Motor neuron (in vitro differentiated cells): ENCODE results near the gene COG4. TPM values are rescaled to one million over a fixed set of nuclear protein-coding genes. Genes with fewer than 3 reads are reported as not detected.

Experiments
- ATAC-seq, 8 experiments: fragments of 200-7000 bp; cut with Tn5 transposase; replicated peaks in 6 of 8; 2 replicates each; pipeline ENCODE4 v1.8.0; 2021; ENCODE audit warnings: mild to moderate bottlenecking in 8 of 8, moderate library complexity in 8 of 8
- H3K27ac ChIP-seq, 2 donors: fragments of 250-450 bp; sonication (Bioruptor Pico); 2 replicates each; pipeline ENCODE4 v1.9.0; 2021; ENCODE audit warnings: antibody characterized with exemption in 2 of 2, mild to moderate bottlenecking in 2 of 2, moderate library complexity in 1 of 2
- H3K4me1 ChIP-seq, 2 donors: fragments of 250-450 bp; sonication (Bioruptor Pico); replicated peaks in 1 of 2; 2 replicates each; pipeline ENCODE4 v1.6.1; 2021; ENCODE audit warnings: antibody characterized with exemption in 2 of 2, mild to moderate bottlenecking in 2 of 2, moderate library complexity in 1 of 2
- H3K4me3 ChIP-seq, 5 donors: fragments of 250-450 bp; sonication (Bioruptor Pico); 2 replicates each; pipeline ENCODE4 v1.9.0; 2021; ENCODE audit warnings: antibody characterized with exemption in 5 of 5, mild to moderate bottlenecking in 5 of 5, moderate library complexity in 4 of 5
- WGBS, 10 experiments: fragments of 450-650 bp; shearing (Covaris generic); methylation state at CpG; one replicate each; pipeline ENCODE4 v1.0.0; 2022; 5-methylcytosine and 5-hydroxymethylcytosine counted together
- in situ Hi-C, 9 experiments: fragments of 400-800 bp; cut with MboI; loops; one replicate each; pipeline ENCODE4 v1.15.0; 2021; ENCODE audit warnings: low sequenced_read_pairs in 9 of 9, low pct_unique_long_range_greater_than_20kb in 2 of 9; ENCODE audit not compliant: unreplicated experiment in 9 of 9
- total RNA-seq, 8 experiments: library from RNA; unstranded; fragments of 300-600 nt; gene quantifications; 2 replicates each; pipeline versions ENCODE4 v1.2.3 to v1.2.4, GENCODE V29; 2022

COG4 gene
- total RNA-seq, 8 experiments from 2014 or later = 43.4 to 84.9 (median 53.6) TPM

DNA sequence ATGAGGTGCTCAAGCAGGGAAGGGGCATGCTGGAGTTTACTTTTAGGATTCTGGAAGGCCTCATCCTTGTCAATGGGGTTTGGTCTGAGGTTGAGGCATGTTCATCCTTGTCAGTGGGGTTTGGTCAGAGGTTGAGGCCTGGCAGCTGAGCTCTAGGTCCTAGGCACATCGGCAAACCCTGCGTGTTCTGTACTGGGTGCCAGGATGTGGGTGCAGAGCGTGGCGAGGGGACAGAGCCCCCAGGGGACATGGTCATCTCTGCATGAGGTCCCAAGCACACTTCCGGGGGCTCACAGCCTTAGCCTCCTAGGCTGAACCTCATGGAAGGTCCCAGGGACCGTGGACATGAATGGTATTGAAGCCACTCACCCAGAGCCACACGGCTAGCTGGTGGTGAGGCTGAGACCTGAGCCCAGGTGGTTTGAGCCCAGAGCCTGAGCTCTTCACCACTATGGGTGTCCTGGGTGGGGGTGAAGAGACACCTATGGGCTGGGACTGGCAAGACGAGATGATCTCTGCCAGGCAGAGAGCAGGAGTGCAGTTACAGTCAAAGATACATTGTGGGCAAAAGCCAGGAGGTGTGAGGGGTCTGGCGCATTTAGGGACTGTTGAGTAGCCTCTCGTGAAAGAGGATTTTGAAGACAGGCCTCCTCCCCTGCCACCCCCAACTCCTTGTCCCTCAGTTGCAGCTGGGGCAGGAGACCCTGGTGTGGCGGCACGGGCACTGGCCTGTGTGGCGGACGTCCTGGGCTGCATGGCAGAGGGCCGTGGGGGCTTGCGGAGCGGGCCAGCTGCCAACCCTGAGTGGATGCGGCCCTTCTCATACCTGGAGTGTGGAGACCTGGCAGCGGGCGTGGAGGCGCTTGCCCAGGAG lies 49.7 kb downstream of the COG4 start:
- WGBS, 10 experiments = 72 to 86% methylated on average over 2 to 3 of the region's 21 CpGs; no CpG with 5 or more reads in 8 of the 10 experiments
- no peak for ATAC-seq
- H3K27ac ChIP-seq = no peak overlapping the region
- no peaks in the 10 kb centered on the region for H3K4me1 ChIP-seq
- in situ Hi-C loops = no loop called here
- H3K4me3 ChIP-seq = no peak overlapping the region

DNA sequence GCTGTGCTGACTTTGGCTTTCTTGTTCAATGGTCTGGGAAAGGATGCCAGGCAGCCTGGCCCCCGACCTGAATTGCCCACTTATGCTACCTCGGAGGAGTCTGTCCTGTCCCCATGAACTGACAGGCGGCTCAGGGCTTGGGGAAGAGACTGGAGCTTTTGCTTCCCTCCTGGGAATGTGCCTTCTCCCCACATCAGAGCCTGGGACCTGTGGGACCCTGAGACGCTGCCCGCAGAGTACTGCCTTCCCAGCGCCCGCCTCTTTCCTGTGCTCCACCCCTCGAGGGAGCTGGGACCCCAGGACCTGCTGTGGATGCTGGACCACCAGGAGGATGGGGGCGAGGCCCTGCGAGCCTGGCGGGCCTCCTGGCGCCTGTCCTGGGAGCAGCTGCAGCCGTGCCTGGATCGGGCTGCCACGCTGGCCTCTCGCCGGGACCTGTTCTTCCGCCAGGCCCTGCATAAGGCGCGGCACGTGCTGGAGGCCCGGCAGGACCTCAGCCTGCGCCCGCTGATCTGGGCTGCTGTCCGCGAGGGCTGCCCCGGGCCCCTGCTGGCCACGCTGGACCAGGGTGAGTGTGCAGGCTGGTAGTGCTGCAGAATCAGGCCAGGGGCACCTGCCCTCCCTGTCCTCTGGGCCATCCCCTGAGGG lies 50.4 kb downstream of the COG4 start:
- in situ Hi-C loops = no loop called here
- H3K4me3 ChIP-seq = no peak overlapping the region
- no peak for ATAC-seq
- WGBS, 10 experiments = 0 to 94% (median 65%) methylated on average over 1 to 7 of the region's 28 CpGs; no CpG with 5 or more reads in 5 of the 10 experiments
- no peaks in the 10 kb centered on the region for H3K4me1 ChIP-seq
- no peak overlapping the region for H3K27ac ChIP-seq

DNA sequence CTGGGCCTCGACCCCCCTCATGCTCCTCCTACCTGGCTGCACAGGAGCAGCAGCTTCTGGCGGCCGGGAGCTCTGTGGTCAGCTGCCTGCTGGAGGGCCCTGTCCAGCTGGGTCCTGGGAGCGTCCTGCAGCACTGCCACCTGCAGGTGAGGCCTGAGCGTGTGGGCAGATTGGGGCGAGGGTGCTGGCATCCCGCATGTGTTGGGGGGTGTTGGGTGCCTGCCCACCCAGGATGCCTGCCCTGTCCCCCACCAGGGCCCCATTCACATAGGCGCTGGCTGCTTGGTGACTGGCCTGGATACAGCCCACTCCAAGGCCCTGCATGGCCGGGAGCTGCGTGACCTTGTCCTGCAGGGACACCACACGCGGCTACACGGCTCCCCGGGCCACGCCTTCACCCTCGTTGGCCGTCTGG lies 52.4 kb downstream of the COG4 start:
- Histone ChIP-seq H3K4me3 (no peak overlapping the region), H3K4me1 (no peaks in the 10 kb centered on the region), H3K27ac (no peak overlapping the region)
- WGBS, 10 experiments = 50 to 80% (median 60%) methylated on average over 1 to 2 of the region's 17 CpGs; no CpG with 5 or more reads in 7 of the 10 experiments
- in situ Hi-C loops = no loop called here
- peak in 7 of 8 experiments; percentile 27 to 77 (median 58) for ATAC-seq

GRCh38 chr16:70470141-70470926 lies 53.0 kb downstream of the COG4 start:
- Histone ChIP-seq H3K27ac (no peak overlapping the region), H3K4me3 (no peak overlapping the region), H3K4me1 (no peaks in the 10 kb centered on the region)
- ATAC-seq = no peak
- WGBS, 10 experiments = 40 to 100% (median 91%) methylated on average over 1 to 4 of the region's 10 CpGs; no CpG with 5 or more reads in 2 of the 10 experiments
- in situ Hi-C loops = no loop called here

DNA sequence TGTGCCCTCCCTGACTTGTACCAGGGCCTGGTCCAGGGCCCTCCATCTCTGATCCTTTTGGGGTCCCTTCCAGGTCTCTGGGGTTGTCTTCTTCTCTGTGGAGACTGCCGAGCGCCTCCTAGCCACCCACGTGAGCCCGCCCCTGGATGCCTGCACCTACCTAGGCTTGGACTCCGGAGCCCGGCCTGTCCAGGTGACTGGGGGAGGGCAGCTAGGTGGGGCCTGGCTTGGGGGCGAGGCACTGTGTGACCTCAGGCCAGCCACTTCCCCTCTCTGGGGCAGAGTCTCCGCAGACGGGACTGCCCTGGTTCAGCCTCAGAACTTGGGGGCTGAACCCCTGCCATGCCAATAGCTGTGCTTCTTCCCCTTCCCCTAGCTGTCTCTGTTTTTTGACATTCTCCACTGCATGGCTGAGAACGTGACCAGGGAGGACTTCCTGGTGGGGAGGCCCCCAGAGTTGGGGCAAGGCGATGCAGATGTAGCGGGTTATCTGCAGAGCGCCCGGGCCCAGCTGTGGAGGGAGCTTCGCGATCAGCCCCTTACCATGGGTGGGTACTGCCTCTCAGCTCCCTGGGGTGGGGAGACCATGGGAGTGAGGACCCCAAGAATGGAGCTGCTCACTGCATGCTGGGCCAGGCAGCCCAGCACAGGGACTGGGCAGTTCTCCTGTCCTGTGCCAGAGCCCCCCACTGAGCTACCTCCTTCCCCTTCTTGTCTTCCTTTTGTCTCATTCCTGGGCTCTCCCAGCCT lies 54.4 kb downstream of the COG4 start:
- no peak overlapping the region for H3K27ac ChIP-seq
- WGBS, 10 experiments = 87 to 100% (median 100%) methylated on average over 1 to 4 of the region's 16 CpGs; no CpG with 5 or more reads in 5 of the 10 experiments
- H3K4me1 ChIP-seq = no peaks in the 10 kb centered on the region
- in situ Hi-C loops = no loop called here
- no peak overlapping the region for H3K4me3 ChIP-seq
- no peak for ATAC-seq

DNA sequence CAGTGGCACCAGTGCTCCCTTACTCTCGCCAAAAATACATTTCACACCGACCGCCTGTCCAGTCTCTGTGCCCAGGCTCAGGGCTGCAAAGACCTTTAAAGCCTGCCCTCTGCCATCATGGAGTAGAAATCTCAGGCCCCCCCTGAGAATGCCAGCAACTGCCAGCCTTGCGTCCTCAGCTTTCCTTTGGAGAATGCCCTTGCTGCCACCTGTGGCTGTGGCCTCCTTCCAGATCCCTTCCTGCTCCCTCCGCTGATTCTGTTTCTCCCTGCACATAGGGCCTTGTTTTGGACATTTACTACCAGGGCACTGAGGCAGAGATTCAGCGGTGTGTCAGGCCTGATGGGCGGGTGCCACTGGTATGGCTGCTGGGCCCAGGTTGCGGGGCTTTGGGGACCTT lies 55.7 kb downstream of the COG4 start:
- in situ Hi-C loops = no loop called here
- ATAC-seq = no peak
- Histone ChIP-seq H3K4me3 (no peak overlapping the region), H3K4me1 (no peaks in the 10 kb centered on the region), H3K27ac (no peak overlapping the region)
- 82 to 100% (median 96%) methylated on average over 2 to 5 of the region's 8 CpGs; no CpG with 5 or more reads in 5 of the 10 experiments for WGBS, 10 experiments

DNA sequence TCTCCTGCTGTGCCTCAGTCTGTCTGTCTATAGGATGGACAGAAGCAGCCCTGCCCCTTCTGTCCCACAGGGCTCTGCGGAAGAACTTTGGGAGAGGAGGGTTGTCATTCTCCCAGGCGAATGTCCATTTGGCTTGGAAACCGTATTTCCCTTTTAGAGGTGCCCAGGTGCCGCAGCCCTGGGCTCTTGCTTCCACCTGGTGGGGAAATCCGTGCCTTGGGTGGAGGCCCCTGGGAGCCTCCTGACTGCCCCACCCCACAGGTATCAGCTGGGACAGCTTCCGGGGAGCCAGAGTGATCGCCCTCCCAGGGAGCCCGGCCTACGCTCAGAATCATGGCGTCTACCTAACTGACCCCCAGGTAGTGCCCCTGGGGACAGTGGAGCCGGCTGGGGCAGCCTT lies 56.2 kb downstream of the COG4 start:
- Histone ChIP-seq H3K4me1 (no peaks in the 10 kb centered on the region), H3K4me3 (no peak overlapping the region), H3K27ac (no peak overlapping the region)
- in situ Hi-C loops = no loop called here
- 95 to 100% (median 100%) methylated on average over 1 to 3 of the region's 11 CpGs; no CpG with 5 or more reads in 7 of the 10 experiments for WGBS, 10 experiments
- no peak for ATAC-seq

DNA sequence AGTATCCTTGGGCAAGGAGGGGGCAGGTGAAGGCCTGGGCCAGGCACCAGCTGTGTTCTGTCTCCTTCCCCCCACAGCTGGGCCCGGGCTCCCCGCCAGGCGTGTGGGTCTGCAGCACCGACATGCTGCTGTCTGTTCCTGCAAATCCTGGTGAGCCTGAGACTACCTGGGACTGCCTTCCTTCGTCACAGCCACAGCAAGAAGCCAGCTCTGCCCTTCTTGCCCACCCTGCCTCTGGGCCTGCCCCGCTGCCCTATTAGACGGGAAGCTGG lies 56.6 kb downstream of the COG4 start:
- no peak overlapping the region for H3K4me3 ChIP-seq
- 81 to 100% (median 100%) methylated on average over 1 to 5 of the region's 7 CpGs; no CpG with 5 or more reads in 7 of the 10 experiments for WGBS, 10 experiments
- ATAC-seq = no peak
- in situ Hi-C loops = no loop called here
- no peaks in the 10 kb centered on the region for H3K4me1 ChIP-seq
- H3K27ac ChIP-seq = no peak overlapping the region

- 60 to 96% (median 87%) methylated on average over 1 to 10 of the region's 13 CpGs; no CpG with 5 or more reads in 2 of the 10 experiments for WGBS, 10 experiments
Observed at GRCh38 chr16:70465999-70466804, 57.2 kb downstream of the COG4 start.

GRCh38 chr16:70463235-70463634 lies 60.1 kb downstream of the COG4 start:
- Histone ChIP-seq H3K4me3 (no peak overlapping the region), H3K27ac (no peak overlapping the region), H3K4me1 (no peaks in the 10 kb centered on the region)
- WGBS, 10 experiments = 100% methylated on average over 1 of the region's 2 CpGs; no CpG with 5 or more reads in 7 of the 10 experiments
- in situ Hi-C loops = no loop called here
- no peak for ATAC-seq

More at GRCh38 chr16:70465999-70466804, 57.2 kb downstream of the COG4 start:
- no peak for ATAC-seq
- in situ Hi-C loops = no loop called here
- Histone ChIP-seq H3K27ac (no peak overlapping the region), H3K4me1 (no peaks in the 10 kb centered on the region), H3K4me3 (no peak overlapping the region)

GRCh38 chr16:70460737-70461261 lies 62.6 kb downstream of the COG4 start:
- no peaks in the 10 kb centered on the region for H3K4me1 ChIP-seq
- H3K27ac ChIP-seq = no peak overlapping the region
- 26 to 80% (median 68%) methylated on average over 1 to 4 of the region's 8 CpGs; no CpG with 5 or more reads in 5 of the 10 experiments for WGBS, 10 experiments
- in situ Hi-C loops = no loop called here
- no peak overlapping the region for H3K4me3 ChIP-seq
- ATAC-seq = peak in 3 of 8 experiments; percentile 19 to 69 (median 43)
